Retinal pigment epithelial cell (primary cell): ENCODE results near the gene AMOT.

Source experiments
- DNase-seq: peaks from one replicate; pipeline ENCODE4 v3.0.0-alpha.2; 2010; ENCODE audit warnings: low read depth
- H3K4me3 ChIP-seq: 2 replicates; pipeline ENCODE4 v1.5.1; 2011; ENCODE audit warnings: mild to moderate bottlenecking, low read length, control low read depth, moderate library complexity
- TF ChIP-seq, protein P1 (sequence below): conservative IDR thresholded peaks from 2 replicates; pipeline ENCODE4 v1.5.1; 2011; ENCODE audit warnings: low read depth, low read length, control low read depth, inconsistent platforms

The AMOT gene

DNA sequence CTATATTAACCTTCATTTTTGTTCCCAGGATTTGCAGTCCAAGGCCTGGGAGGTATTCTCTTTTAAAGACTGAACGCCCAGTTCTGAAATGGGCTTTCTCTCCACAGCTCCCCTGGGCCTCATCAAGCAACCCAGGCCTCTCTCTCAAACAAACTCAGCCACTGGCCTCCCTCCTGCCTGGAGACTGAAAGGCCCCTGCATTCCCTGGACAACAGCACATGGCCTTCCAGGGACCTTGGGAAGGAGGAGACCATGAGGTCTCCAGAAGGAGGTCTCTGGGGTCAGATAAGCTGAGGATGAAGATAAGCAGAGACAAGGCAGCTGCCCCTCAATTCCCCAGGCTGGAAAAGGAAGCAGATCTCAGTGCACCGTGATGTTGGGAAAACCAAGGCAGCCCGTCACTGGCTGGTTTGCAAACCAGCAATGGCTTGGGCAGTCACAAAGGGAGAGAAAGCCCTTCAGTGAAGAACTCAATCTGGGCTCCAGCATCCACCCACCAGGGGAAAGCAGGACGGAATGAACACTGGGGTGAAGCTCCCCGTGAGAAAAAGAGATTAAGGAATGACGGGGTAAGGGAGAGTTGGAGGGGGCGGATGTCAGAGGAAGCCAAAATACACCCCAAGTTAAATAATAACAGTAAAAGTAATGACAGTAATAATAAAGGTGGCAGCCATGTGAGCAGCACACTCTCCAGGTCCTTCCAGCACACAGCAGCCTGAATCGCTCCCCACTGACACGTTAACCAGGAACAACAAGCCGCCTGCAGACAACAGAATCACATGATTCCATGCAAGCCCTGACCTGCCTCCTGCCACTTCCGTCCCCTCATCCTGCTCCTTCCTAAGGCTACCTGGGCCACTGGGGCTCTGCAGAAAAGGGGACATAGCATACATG, 22.3 kb downstream of the AMOT start:
- no peak for DNase-seq
- TF ChIP-seq, protein P1, sequence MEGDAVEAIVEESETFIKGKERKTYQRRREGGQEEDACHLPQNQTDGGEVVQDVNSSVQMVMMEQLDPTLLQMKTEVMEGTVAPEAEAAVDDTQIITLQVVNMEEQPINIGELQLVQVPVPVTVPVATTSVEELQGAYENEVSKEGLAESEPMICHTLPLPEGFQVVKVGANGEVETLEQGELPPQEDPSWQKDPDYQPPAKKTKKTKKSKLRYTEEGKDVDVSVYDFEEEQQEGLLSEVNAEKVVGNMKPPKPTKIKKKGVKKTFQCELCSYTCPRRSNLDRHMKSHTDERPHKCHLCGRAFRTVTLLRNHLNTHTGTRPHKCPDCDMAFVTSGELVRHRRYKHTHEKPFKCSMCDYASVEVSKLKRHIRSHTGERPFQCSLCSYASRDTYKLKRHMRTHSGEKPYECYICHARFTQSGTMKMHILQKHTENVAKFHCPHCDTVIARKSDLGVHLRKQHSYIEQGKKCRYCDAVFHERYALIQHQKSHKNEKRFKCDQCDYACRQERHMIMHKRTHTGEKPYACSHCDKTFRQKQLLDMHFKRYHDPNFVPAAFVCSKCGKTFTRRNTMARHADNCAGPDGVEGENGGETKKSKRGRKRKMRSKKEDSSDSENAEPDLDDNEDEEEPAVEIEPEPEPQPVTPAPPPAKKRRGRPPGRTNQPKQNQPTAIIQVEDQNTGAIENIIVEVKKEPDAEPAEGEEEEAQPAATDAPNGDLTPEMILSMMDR, result no peak
- H3K4me3 ChIP-seq, result no peak overlapping the region

DNA sequence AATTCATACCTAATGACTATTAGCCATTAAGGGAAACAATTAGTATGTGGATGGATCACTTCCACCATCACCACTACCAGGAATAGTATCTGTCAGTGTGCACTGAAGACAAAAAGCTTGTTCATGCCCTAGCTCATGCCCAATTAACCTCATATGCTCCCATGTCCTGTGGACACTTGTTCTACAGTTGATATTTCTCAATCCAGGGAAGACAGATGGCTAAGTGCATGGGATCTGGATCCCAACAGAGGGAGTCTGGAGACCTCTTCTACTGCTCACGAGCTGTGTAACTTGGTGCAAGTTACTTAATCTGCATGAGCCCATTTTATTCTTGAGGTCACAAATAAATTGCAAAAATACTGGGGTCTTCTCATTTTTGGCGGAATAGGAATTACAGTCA, 23.7 kb downstream of the AMOT start:
- TF ChIP-seq, protein P1, result no peak
- DNase-seq, result no peak
- H3K4me3 ChIP-seq, result no peak overlapping the region

DNA sequence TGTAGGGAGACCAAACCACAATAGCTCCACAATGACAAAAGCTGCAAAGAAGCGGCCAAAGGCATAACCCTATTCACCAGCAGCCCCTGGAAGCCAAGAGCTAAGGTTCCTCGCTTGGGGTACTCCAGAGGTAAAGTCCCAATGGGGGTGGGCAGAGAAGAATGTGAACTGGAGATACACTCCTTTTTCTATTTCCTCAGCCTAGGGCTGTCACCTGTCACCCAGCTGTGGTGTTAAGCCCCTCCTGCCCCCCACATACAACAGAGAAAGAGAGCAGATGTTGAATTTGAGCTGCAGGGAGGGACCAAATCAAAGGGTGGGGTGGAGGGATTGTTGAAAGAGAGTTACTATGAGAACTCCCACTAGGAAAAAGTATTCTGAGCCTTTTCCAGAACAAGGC, 26.1 kb downstream of the AMOT start:
- no peak overlapping the region for H3K4me3 ChIP-seq
- TF ChIP-seq, protein P1, result no peak
- DNase-seq, result no peak

DNA sequence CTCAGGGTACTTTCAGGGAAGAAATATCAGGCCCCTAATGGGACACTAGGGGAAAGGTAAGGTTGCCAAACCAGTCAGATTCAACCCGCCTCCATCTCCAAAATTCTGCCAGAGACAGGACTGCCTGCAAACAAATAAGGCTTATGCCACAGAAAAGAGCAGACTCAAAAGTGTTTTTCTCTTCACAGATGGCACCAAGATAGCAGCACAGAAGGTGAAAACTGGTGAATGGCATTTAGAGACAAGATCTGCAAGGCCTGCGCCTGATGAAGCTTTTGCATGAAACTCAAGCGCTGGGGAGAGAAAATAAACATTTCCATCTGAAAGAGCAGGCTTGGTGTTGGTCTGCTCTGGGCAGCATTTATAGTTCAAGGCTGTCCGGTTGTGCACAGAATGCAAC, 27.9 kb downstream of the AMOT start:
- no peak for DNase-seq
- no peak overlapping the region for H3K4me3 ChIP-seq
- TF ChIP-seq, protein P1, result no peak

DNA sequence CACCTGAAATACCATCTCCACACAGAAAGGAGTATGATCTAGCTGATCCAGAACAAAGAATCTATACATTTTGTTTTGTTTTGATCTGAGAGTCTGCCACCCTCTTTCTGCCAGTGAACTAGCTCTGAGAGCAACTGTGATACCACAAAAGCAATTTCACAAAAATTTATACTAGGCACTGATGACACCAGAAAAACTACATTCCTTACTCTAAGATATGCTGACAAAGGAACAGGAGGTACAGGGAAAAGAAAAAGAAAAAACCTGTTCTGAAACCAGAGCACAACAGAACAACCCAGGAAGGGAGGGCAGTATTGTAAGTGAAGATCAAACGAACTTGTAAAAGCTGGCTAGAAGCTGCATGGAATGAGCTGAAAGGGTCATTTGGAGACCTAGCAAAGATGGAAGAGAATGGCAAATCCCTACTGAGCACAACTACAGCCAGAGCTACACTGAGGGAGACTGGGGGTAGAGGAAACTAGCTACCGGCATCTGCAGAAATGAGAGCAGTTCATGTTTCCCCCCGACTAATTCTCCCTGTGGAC, 31.9 kb downstream of the AMOT start:
- no peak for DNase-seq
- TF ChIP-seq, protein P1, result no peak
- H3K4me3 ChIP-seq, result no peak overlapping the region

DNA sequence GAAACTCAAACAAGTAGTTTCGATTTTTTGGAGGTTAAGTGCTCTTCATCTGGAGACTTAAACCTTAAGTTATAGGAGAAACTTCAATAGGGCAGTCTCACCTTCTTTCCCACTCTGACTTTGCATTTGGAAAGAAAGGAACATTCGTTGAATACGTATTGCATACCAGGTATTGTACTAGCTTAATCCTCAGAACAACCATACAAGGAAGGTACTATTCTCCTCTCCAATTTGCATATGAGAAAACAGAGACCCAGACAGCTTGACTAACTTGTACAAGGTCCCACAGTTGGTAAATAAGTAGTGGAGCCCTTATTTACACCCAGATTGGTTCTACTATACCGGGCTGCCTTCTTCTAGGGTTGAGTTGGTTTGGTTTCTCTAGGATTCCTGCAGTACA, 32.6 kb downstream of the AMOT start:
- TF ChIP-seq, protein P1, result no peak
- H3K4me3 ChIP-seq, result no peak overlapping the region
- DNase-seq, result no peak

DNA sequence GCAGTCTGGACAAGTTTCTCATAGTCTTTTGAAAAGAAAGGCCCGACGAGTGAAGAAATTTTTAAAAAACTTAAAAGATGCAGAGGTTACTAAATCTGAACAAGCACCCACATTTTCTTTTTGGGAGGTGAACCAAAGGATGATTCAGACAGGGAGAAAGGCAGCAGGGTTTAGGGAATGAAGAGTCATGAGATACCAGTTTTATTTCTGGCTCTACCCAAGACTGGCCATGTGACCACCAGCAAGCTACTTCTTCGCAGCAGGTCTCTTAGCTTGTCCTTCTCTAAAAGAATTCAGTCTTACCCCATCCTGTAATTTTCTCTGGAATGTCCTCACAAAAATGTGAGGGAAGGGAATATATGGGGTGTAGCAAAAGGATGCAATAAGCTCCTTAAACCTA, 37.6 kb downstream of the AMOT start:
- DNase-seq, result no peak
- TF ChIP-seq, protein P1, result no peak

More for the DNA sequence above, 37.6 kb downstream of the AMOT start:
- H3K4me3 ChIP-seq, result no peak overlapping the region
